HG02973 (cell line): ENCODE measurements around the gene UBXN1.

Experiments
- ATAC-seq: cut with Tn5 transposase; IDR thresholded peaks from one replicate; pipeline ENCODE4 v1.9.1; 2021; ENCODE audit warnings: moderate library complexity; ENCODE audit not compliant: unreplicated experiment

The UBXN1 gene, protein sequence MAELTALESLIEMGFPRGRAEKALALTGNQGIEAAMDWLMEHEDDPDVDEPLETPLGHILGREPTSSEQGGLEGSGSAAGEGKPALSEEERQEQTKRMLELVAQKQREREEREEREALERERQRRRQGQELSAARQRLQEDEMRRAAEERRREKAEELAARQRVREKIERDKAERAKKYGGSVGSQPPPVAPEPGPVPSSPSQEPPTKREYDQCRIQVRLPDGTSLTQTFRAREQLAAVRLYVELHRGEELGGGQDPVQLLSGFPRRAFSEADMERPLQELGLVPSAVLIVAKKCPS

DNA sequence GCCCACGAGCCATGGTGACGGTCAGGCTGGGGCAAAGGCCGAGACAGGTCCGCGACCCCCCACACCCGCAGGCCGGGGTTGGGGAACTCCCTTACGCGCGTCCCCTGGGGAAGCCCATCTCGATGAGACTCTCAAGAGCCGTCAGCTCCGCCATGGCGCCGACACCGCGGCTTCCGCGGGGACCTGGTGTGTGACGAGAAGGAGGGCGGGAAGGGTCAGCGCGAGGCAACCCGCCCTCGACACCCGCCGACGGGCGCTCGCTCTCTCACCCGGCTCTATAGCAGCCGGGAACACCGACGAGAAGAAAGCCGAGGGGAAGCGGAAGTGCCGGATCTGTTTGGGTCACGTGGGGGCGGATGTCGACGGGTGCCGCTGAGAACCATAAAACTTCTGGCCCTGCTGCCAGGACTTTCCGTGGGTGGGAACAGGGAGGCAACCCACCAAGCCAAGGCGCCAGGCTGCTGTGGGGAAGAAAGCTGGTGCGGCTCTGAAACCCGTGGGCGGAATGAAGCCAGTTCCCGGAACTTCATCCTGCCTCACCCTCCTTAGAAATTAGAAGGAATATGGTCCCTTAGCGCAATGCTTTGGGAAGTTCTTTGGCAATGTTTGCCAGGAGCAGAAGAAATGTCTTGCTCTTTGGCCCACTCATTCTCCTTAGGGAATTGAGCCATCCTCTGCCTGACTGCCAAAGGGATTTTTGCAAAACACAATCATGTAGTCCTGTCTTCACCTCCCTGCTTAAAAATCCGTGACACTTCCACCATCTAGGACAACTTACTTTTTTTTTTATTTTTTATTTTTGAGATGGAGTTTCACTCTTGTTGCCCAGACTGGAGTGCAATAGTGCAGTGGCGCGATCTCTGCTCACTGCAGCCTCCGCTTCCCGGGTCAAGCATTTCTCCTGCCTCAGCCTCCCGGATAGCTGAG, at the start of gene UBXN1:
UBXN1 (minus strand) TSS at position 304 of the 927 bp plus-strand sequence; CDS start at position 154, 150 bp downstream.
- ATAC-seq = peak; percentile 68

DNA sequence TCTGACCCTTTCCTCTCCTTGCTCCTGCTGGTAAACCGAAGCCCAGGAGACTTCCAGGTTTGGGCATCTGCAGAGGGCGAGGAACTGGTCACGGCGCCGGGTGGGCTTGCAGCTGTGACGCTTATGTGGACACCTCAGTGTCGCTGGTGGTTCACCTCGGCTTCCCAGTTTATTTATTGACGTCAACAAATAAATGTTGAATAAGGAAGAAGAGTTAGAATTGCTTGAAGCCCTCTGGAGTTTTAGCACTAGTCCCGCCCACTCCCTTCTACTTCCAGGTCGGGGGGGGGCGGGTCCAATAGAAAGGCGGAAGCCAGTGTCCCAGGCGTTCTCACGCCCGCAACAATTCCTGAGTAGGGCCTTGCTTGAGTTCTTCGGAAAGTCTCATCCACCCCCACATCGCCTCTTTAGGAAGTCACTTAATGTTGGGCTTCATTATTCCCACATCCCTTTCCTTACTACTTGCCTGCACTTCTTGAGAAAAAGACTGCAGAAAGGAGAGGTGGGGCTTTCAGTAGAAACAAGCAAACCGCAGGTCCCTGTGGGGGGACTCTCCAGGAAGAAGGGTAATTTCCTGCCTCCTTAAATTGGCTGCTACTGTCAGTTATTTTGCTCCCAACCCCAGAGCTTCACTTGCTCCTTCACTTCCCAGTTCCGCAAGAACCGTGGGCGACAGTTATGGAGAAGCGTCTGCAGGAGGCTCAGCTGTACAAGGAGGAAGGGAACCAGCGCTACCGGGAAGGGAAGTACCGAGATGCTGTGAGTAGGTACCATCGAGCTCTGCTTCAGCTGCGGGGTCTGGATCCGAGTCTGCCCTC, 49.5 kb upstream of the UBXN1 start, which contains the start of gene TTC9C:
TTC9C (plus strand) TSS at position 316 of the 818 bp plus-strand sequence; CDS start at position 679, 363 bp downstream.
- ATAC-seq = no peak

DNA sequence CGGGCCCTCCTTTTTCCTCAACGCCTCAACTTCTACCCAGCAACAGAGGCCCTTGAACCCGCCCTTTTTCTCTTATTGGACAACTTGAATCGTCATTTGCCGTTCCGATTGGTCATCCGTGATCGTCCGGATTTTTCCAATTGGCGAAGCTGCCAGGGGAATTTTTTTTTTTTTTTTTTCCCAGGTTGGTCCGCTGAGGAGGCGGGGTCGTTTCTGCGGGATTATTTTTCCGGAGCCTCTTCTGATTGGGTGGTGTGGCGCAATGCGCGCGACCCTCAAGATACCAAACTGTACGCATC, 48.9 kb upstream of the UBXN1 start:
- ATAC-seq = peak; percentile 43

DNA sequence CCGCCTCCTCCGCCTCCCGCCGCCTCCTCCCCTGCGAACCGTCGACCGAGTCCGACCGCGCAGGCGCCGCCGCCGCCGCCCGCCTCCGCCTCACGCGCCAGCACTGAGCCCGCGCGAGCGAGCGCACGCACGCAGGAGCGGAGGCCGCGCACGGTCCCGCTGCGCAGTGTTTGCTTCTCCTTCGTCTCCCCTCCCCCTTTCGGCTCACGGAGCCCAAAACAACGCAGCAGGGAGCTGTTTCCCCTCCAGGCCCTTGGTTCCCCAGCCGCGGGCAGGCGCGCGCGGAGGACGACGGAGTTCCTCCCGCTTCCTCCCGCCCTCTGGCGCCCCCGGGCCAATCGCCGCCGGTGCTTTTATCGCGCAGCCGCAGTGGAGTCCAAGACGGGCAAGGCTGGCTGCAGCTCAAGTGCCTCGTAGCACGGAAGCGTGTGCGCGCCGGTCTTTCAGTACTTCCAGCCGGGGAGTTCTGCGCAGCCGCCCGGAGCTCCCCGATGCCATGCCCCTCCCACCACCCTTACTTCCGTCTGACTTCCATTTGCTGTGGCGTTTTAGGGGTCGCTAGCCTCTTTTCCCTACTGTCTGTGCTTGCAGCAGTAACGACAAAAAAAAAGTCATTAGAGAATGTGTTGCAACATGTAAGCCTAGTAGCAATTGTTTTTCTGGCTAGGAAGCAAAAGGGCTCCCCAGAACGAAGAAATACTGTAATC, 48.4 kb upstream of the UBXN1 start, which contains the start of gene HNRNPUL2:
HNRNPUL2 (minus strand) TSS at position 293 of the 707 bp plus-strand sequence. CDS start 301 bp downstream, outside the sequence.
- ATAC-seq = peak; percentile 58

DNA sequence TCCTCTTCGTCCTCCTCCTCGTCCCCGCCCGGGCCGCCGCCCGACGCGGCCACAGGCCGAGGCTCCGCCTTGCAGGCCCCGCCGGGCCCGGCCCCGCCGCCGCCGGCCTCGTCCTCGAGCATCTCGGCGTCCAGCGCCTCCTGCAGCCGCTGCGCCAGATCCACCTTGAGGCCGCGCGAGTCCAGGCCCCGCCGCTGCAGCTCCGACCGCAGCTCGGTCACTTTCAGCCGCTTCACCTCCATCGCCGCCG, 48.0 kb upstream of the UBXN1 start:
- no peak for ATAC-seq

DNA sequence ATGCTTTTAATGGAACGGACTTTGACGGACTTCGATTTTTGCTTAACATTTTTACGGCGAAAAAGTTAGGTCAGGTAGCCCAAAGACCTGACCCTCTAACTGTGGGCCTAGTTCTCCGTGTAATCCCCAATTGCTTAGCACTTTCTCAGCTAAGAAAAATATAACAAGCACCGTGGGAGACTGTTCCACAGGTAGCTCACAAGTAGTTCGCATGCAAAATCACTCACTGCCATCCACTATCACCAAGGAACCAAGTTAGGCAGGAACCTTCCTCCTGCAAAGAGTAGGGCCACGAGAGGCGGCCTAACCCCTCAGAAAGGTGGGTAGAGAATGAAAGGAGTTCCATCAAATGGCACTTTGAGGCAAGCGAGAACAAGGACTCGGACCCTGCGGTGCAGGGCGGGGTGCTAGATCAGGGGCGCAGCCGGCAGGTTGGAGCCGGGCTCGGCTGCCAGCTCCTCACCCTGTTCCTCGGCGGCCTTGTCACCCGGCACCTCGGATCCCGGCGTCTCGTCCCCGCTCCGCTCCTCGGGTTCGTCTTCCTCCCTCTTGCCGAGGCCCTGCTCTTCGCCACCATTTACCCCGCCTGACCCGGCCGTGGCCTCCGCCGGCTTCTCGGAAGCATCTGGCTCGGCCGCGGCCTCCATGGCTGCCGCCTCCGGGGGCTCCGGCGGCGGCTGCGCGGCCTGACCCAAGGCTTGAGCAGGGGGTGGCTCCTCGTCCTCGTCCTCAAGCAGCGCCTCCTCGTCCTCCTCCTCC, 47.5 kb upstream of the UBXN1 start:
- peak; percentile 8 for ATAC-seq

DNA sequence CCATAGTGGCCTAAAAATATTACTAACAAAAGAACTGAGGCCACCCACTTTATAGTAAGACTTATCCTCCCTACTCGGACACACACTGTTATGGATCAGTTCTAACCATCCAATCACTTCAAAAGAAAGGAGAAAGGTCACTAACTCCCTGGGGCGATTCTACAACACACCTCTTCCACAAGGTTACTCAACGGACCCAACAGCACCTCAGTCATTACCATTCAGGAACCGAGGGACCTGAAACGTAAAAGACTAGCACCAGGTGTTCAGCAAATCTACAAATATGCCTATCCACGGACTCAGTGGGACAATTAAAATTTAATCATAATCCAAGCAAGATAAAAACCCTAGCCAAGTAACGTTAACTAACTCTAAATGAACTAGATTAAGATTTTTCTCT, 46.8 kb upstream of the UBXN1 start:
- ATAC-seq = no peak

DNA sequence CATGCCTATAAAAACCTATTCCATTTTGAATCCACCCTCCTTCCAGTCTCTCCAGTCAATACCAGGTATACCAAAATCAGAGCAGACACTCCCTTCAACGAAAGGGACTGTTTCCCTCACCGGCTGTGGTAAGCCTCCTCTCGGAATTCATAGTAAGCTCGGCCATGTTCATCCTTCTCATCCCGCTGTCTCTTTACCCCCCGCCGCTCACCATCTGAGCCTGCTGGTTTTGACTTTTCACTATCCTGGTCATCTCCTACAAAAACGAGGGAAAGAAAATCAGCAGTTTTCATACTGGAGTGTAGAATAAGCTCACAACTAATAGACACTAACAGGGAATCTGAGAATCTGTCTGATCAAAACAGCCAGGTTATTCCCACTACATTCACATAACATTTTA, 45.3 kb upstream of the UBXN1 start:
- no peak for ATAC-seq

DNA sequence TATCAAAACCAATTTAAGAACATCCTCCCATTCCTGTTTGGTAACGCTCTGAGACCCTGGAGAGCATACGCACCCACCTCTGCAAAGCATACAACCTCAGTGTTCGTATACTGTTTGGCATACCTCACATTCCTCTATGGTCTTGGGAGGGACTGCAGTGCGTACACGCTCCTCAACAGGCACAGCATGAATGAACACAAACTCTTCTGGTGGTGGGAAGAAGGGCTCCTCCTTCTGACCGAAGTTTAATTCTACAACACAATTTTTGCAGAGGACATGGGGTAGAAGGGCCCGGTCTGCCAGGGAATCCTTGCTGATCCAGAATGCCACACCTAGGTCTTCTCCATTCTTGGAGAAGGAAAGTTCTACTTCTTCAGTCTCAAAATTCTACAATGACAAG, 43.1 kb upstream of the UBXN1 start:
- ATAC-seq = no peak

DNA sequence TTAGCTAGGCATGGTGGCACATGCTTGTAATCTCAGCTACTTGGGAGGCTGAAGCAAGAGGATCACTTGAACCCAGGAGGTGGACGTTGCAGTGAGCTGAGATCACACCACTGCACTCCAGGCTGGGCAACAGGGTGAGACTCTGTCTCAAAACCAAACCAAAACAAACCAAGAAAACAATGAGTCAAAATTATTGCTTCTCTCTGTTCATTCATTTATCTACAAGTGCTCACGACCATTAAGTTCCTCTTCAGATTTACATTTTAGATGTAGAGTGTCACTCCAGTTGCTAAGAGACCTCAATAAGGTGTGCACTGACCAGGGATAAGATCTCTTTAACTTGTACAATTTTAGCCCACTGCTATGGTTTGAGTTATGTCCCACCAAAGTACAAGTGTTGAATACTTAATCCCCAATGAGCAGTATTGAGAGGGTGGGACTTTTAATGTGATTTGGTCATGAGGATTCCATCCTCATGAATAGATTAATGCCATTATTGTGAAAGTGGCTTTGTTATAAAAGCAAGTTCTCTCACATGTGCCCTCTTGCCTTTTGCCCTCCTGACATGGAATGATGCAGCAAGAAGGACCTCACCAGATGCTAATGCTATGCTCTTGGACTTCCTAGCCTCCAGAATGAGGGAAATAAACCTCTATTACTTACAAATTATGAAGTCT, 40.6 kb upstream of the UBXN1 start:
- no peak for ATAC-seq

DNA sequence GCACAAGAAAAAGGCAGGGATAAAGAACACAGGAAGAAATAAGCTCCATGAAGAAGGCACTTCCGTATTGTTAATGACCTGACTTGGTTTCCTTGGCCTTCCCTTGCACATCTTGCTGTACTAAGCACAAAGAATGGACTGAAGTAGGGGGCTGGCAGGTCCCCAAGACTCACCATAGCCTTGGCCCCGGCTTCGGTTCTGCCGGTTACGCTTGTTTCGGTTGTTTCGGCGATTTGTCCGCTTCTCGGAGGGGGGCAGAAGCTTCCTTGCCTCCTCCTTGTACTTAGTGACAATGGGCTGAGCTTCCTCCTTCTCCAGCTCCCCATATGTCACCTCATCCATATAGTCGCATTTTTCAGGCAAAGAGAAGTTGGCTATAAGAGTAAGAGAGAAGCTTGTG, 37.9 kb upstream of the UBXN1 start:
- ATAC-seq = no peak

DNA sequence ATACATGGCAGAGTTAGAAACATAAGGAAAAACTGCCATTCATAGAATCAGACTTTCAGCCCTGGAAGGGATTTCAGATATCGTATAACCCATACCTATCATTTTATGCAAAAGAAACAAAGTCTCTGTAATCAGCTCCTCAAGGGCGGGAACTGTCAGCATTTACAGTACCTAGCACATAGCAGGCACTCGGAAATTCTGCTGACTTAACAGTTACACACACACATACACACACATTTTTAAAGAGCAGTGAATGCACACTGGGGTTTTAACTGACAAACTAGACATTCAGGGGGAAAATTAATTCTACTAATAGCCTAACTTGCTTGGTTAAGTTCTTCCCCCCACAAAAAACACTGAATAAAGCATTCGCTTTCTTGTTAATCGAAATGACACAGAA, 37.3 kb upstream of the UBXN1 start:
- no peak for ATAC-seq

DNA sequence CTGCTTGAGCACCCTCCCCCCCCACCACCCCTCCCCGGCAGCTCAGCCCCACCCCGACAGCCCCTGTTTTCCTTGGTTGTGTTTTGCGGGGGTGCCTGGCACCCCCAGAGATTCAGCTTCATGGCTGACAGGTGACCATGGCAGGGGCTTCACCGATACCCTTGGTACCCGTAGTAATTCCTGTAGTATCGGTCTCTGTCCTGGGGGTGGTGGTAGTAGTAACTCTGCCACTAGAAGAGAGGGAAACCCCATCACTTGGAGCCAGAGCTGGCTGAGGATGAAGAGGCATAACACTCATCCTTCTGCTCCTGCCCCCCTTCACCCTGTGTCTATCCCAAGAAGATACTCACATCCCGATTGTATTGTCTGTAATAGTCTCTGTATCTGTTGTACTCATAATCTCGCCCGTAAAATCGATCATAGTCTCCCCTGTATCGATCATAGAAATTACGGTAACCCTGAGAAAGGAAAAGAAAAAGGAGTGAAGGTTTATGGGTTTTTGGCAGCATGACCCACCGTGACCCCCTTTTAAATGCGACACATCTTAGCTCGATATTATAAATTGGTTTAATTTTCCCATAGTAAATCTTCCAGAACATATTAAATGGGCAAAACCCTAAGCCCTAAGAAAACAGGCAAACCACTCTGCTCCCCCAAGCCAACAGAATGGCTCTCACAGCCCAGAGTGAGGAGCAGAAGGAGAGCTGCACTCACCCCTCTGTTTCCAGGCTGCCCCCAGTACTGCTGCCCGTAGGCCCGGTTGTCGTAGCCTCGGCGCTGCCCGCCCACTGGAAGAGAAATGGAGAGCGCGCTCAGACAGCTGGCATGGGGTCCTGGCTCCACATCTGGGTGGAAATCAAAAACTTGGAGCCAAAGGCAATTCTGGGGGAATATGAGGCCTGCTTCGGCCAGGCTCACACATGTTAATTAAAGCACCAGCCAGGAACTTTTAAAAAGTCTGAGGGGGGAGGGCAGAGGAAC, 36.6 kb upstream of the UBXN1 start:
- ATAC-seq = no peak

DNA sequence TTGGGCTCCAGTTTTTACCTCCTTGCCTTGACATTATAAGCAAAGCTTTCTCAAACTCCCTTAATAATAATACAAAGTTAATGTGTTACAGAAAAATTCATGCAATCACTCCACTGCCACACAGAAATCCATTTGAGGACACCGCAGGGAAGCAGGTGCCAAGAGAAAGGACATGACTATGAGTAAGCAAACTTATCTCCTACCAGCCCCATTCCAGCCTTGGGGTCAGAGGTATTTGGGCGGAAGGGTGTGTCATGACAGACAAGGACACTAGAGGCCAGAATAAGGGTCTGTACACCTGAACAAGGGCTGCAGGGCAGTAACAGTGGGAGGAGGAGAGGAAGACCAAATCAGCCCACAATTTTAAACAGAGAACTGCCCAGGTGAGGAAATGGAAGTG, 34.5 kb upstream of the UBXN1 start:
- ATAC-seq = no peak

DNA sequence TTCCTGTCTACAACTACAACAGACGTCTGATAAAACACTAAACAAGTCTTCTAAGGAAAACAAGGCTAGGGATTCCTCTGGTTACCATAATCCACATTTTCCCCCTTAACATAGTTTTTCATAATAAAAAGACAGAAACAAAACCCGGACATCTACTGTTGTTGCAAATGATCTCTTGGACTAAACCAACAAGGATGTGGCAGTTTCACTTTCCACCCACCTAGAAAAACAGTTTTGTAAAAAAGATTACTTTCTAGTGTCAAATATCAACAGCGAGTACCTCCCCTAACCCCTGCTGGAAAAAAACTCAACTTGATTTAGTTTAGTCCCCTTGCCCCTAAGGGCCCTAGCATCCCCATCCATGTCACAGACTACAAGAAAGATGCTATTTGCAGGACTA, 34.0 kb upstream of the UBXN1 start:
- no peak for ATAC-seq

DNA sequence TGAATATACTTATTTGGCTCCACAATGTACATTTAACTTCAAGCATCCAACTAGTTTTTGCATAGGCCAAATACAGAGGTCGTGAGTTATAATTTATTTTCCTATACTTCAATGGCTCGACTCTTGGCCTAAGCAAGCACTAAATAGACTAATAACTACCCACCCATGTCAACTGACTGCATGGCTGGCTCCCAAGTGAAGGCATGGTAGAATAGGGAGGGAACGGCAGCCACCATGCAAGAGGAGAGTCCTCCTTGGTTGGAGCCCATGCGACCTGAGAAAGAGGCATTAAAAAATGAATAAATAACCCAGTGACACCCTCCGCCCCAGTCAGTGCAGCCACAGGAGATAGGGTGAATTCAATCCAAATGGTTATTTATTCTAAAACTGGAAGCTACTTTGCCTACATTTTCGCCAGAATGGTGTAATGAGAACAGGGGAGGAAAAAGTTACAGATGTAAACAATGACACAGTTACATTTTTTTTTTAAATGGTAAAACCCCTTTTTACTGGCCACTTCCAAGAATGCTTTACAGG, 33.5 kb upstream of the UBXN1 start:
- ATAC-seq = no peak

DNA sequence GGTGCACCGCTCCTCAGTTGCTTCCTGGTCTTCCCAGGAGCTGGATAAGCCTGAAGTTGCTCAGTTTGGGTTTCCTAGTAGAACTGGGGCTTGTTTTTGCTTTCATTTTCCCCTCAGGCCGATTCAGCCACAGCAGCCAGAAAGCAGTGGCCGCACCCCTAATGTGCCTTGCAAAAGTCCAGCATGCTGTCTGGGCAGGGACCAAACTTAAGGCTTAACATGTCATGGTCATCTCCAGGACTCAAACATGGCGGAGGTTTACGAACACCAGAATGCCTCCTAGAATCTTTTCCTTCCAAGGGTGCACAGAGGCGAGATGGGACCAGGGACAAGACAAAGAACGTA, 31.1 kb upstream of the UBXN1 start:
- no peak for ATAC-seq

DNA sequence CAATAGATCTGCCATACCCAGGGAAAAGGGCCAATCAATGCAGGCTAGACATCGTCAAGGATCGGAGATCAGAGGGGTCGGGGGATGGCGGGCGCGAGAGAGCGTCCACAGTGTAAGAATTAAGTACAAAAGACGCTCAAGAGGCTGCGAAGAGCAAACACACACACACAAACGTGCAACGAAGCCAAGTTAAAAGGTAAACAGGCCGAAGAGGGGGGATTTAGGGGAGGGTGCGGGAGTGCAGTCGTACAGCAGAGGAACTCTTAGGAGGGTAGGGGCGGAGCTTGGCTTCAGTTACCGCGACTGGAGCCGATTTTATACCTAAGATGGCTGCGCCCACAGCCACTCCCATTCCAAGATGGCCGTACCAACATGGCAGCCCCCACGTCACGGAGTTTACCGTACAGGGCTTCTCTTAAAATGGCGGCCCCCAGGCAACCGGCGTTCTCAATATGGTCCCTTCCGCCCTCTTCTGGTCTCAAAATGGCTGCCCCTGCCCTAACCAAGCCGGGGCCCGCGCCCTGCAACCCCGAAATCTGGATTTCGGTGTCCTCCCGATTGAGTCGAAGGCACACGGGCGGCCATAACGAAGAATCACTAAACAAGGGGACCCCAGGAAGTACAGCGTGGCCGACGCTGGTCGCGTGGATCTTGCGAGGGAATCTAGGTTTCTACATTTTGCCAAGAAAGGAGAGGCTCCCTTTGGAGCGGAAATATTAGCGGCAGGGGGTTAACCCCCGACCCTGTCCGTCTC, 30.6 kb upstream of the UBXN1 start:
- ATAC-seq = peak; percentile 56
